Activated CD8-positive, alpha-beta memory T cell treated with anti-CD3 and anti-CD28 coated beads, Interleukin-2, amount 50 U/mL, for 24 hours (primary cell): ENCODE data around the gene KSR2.

Experiments
- DNase-seq: peaks from one replicate; pipeline ENCODE4 v3.0.0-alpha.2; 2020; ENCODE audit errors: extremely low read depth

The KSR2 gene

GRCh38 chr12:117457189-117457588 lies 511.6 kb downstream of the KSR2 start:
- DNase-seq, result no peak

- DNase-seq, result no peak
These were observed 512.7 kb downstream of the KSR2 start for GRCh38 chr12:117456076-117456475.

GRCh38 chr12:117453961-117454360 lies 514.8 kb downstream of the KSR2 start:
- no peak for DNase-seq

- DNase-seq, result no peak
These were observed 516.7 kb downstream of the KSR2 start for GRCh38 chr12:117452112-117452511.

GRCh38 chr12:117450209-117450608 lies 518.6 kb downstream of the KSR2 start:
- DNase-seq, result no peak

- DNase-seq, result no peak
These were observed 521.0 kb downstream of the KSR2 start for GRCh38 chr12:117447665-117448366.

GRCh38 chr12:117444781-117445180 lies 524.0 kb downstream of the KSR2 start:
- no peak for DNase-seq

- DNase-seq, result no peak
These were observed 527.0 kb downstream of the KSR2 start for GRCh38 chr12:117441751-117442150.

- DNase-seq, result no peak
These were observed 528.4 kb downstream of the KSR2 start for GRCh38 chr12:117440384-117440783.

- DNase-seq, result no peak
These were observed 529.2 kb downstream of the KSR2 start for GRCh38 chr12:117439531-117440001.

- DNase-seq, result no peak
These were observed 530.0 kb downstream of the KSR2 start for GRCh38 chr12:117438809-117439208.

GRCh38 chr12:117437516-117438255 lies 531.1 kb downstream of the KSR2 start:
- DNase-seq, result no peak

- DNase-seq, result no peak
These were observed 534.9 kb downstream of the KSR2 start for GRCh38 chr12:117433878-117434277.

- no peak for DNase-seq
These were observed 538.5 kb downstream of the KSR2 start for GRCh38 chr12:117430246-117430645.

GRCh38 chr12:117427211-117427610 lies 541.6 kb downstream of the KSR2 start:
- DNase-seq, result no peak

GRCh38 chr12:117421987-117422386 lies 546.8 kb downstream of the KSR2 start:
- no peak for DNase-seq

- no peak for DNase-seq
These were observed 547.6 kb downstream of the KSR2 start for GRCh38 chr12:117421068-117421752.

GRCh38 chr12:117417004-117417403 lies 551.8 kb downstream of the KSR2 start:
- no peak for DNase-seq

- no peak for DNase-seq
These were observed 556.2 kb downstream of the KSR2 start for GRCh38 chr12:117412465-117413188.

GRCh38 chr12:117409286-117409685 lies 559.5 kb downstream of the KSR2 start:
- no peak for DNase-seq

GRCh38 chr12:117408161-117408791 lies 560.5 kb downstream of the KSR2 start:
- no peak for DNase-seq
